GM23338 (cell line): ENCODE results near the gene PLPPR2. TPM values are rescaled to one million over a fixed set of nuclear protein-coding genes. Genes with fewer than 3 reads are reported as not detected.

ENCODE experiments used
- ATAC-seq: fragments of 200-7000 bp; cut with Tn5 transposase; 3 replicates; pipeline ENCODE4 v1.9.1; 2020
- DNase-seq: peaks from one replicate; pipeline ENCODE4 v3.0.0-alpha.2; 2015; ENCODE audit warnings: low spot score
- H2AFZ ChIP-seq: fragments of 200-600 bp; sonication (generic); 2 replicates; pipeline ENCODE4 v1.8.0; 2016; ENCODE audit warnings: antibody characterized with exemption, mild to moderate bottlenecking, moderate library complexity
- H3F3A ChIP-seq: fragments of 200-600 bp; sonication (generic); replicated peaks from 2 replicates; pipeline ENCODE4 v1.8.0; 2017; ENCODE audit warnings: antibody characterized with exemption, mixed run types, low read depth
- H3K27ac ChIP-seq: fragments of 200-600 bp; sonication (generic); 2 replicates; pipeline ENCODE4 v1.6.1; 2016; ENCODE audit warnings: low read depth
- H3K27me3 ChIP-seq: fragments of 200-600 bp; sonication (generic); 2 replicates; pipeline ENCODE4 v1.8.0; 2016; ENCODE audit warnings: mild to moderate bottlenecking, mixed run types, moderate library complexity; ENCODE audit not compliant: insufficient read depth
- H3K36me3 ChIP-seq: fragments of 200-600 bp; sonication (generic); 2 replicates; pipeline ENCODE4 v1.8.0; 2016; ENCODE audit warnings: mild to moderate bottlenecking; ENCODE audit not compliant: insufficient read depth
- H3K4me1 ChIP-seq: fragments of 200-600 bp; sonication (generic); 2 replicates; pipeline ENCODE4 v1.8.0; 2016; ENCODE audit warnings: mild to moderate bottlenecking, moderate library complexity; ENCODE audit not compliant: insufficient read depth
- H3K4me2 ChIP-seq: fragments of 200-600 bp; sonication (generic); 2 replicates; pipeline ENCODE4 v1.7.1; 2017; ENCODE audit warnings: mixed run types
- H3K4me3 ChIP-seq: fragments of 200-600 bp; sonication (generic); 2 replicates; pipeline ENCODE4 v1.6.1; 2016; ENCODE audit warnings: mixed run types
- H3K79me2 ChIP-seq: fragments of 200-600 bp; sonication (generic); replicated peaks from 2 replicates; pipeline ENCODE4 v1.8.0; 2017; ENCODE audit warnings: mild to moderate bottlenecking; ENCODE audit not compliant: insufficient read depth
- H3K9me2 ChIP-seq: fragments of 200-600 bp; sonication (generic); 2 replicates; pipeline ENCODE4 v1.8.0; 2017; ENCODE audit not compliant: insufficient read depth
- H4K20me1 ChIP-seq: fragments of 200-600 bp; sonication (generic); replicated peaks from 2 replicates; pipeline ENCODE4 v1.8.0; 2017; ENCODE audit warnings: mild to moderate bottlenecking; ENCODE audit not compliant: insufficient read depth
- H3K27ac Mint-ChIP-seq: 2 replicates; pipeline ENCODE4 v1.8.0; 2020; ENCODE audit warnings: inconsistent platforms, mild to moderate bottlenecking, moderate library complexity, mixed read lengths
- H3K27me3 Mint-ChIP-seq: 3 replicates; pipeline ENCODE4 v1.8.0; 2022; ENCODE audit warnings: low read depth, mild to moderate bottlenecking, moderate library complexity, mixed read lengths, inconsistent platforms; ENCODE audit not compliant: insufficient read depth, poor library complexity
- H3K36me3 Mint-ChIP-seq: 3 replicates; pipeline ENCODE4 v1.8.0; 2021; ENCODE audit warnings: low read depth, mild to moderate bottlenecking, inconsistent platforms, moderate library complexity, mixed read lengths
- H3K4me1 Mint-ChIP-seq: 3 replicates; pipeline ENCODE4 v1.8.0; 2020; ENCODE audit warnings: mild to moderate bottlenecking, inconsistent platforms, mixed read lengths
- H3K4me3 Mint-ChIP-seq: 3 replicates; pipeline ENCODE4 v1.8.0; 2021; ENCODE audit warnings: moderate library complexity, mild to moderate bottlenecking, inconsistent platforms, mixed read lengths
- H3K9me3 Mint-ChIP-seq: 3 replicates; pipeline ENCODE4 v1.8.0; 2020; ENCODE audit warnings: moderate library complexity, mild to moderate bottlenecking, inconsistent platforms, mixed read lengths
- CREB1 ChIP-seq: fragments of 250-450 bp; sonication (Bioruptor Pico); IDR thresholded peaks from 2 replicates; pipeline ENCODE4 v1.5.0; 2020; ENCODE audit warnings: low read depth, mild to moderate bottlenecking, moderate library complexity
- EZH2 ChIP-seq: fragments of 200-600 bp; sonication (generic); IDR thresholded peaks from one replicate; pipeline ENCODE4 v1.8.0; 2017; ENCODE audit warnings: antibody characterized with exemption, mild to moderate bottlenecking, low read depth; ENCODE audit not compliant: unreplicated experiment
- NANOG ChIP-seq: IDR thresholded peaks from 2 replicates; pipeline ENCODE4 v1.6.1; 2016; ENCODE audit warnings: antibody characterized with exemption, borderline replicate concordance
- ZNF114 ChIP-seq: fragments of 250-450 bp; sonication (Bioruptor Pico); IDR thresholded peaks from 2 replicates; pipeline ENCODE4 v1.5.0; 2020; ENCODE audit warnings: mild to moderate bottlenecking, moderate library complexity
- ZNF462 ChIP-seq: fragments of 250-450 bp; sonication (Bioruptor Pico); IDR thresholded peaks from 2 replicates; pipeline ENCODE4 v1.5.0; 2020; ENCODE audit warnings: mild to moderate bottlenecking, moderate library complexity
- polyA plus RNA-seq: library from polyadenylated mRNA; unstranded; fragments of >200 nt; fragmentation: Nextera tagmentation; extraction: Ambion mirVana; gene quantifications from 2 replicates; pipeline ENCODE4 v1.2.1, GENCODE V29; 2016
- total RNA-seq: library from RNA; depleted of rRNA; stranded (reverse); fragments of >200 nt; shearing (Covaris generic); gene quantifications from 2 replicates; pipeline ENCODE4 v1.2.3, GENCODE V29; 2014

PLPPR2 gene
- total and polyA plus RNA-seq, 2 experiments from 2014 or later: 9.0 to 12.0 TPM

- Mint-ChIP-seq H3K27ac (peak overlapping the region; percentile 45; the same call in 1 of the 2 replicates), H3K4me1 (peaks cover 15% of the 10 kb centered on the region), H3K4me3 (no peak overlapping the region), H3K36me3 (no peaks in the 10 kb centered on the region; the same call in 2 of the 3 replicates), H3K9me3 (no peaks in the 10 kb centered on the region), H3K27me3 (peaks cover 10% of the 10 kb centered on the region)
- Histone ChIP-seq H3K27me3 (no peaks in the 10 kb centered on the region), H3K4me2 (no peak overlapping the region), H3K79me2 (no peaks in the 10 kb centered on the region), H3K4me1 (no peaks in the 10 kb centered on the region; the same call in 1 of the 2 replicates), H3K9me2 (no peaks in the 10 kb centered on the region), H4K20me1 (no peaks in the 10 kb centered on the region), H3K4me3 (no peak overlapping the region), H3K36me3 (no peaks in the 10 kb centered on the region), H3F3A (no peaks in the 10 kb centered on the region; the same call in 1 of the 2 replicates), H2AFZ (no peak overlapping the region), H3K27ac (no peak overlapping the region)
- ATAC-seq (no peak), DNase-seq (no peak)
- TF ChIP-seq NANOG: no peak
- no peak for TF ChIP-seq EZH2
- no peak for TF ChIP-seq ZNF462 (CRISPR knock-in tag)
Observed at GRCh38 chr19:11324079-11324661, 31.1 kb upstream of the PLPPR2 start.

GRCh38 chr19:11324748-11325389 is 30.4 kb upstream of the PLPPR2 start:
- H3K27me3 ChIP-seq: no peaks in the 10 kb centered on the region
- Mint-ChIP-seq H3K9me3 (no peaks in the 10 kb centered on the region), H3K27me3 (peaks cover 10% of the 10 kb centered on the region), H3K4me3 (no peak overlapping the region), H3K36me3 (no peaks in the 10 kb centered on the region; the same call in 2 of the 3 replicates), H3K4me1 (peaks cover 15% of the 10 kb centered on the region), H3K27ac (peak overlapping the region; percentile 45)
- H3K4me1 ChIP-seq: no peaks in the 10 kb centered on the region; the same call in 1 of the 2 replicates
- H3K9me2 ChIP-seq: no peaks in the 10 kb centered on the region
- no peak overlapping the region for H3K27ac ChIP-seq
- DNase-seq (no peak), ATAC-seq (no peak)
- no peaks in the 10 kb centered on the region for H4K20me1 ChIP-seq
- no peaks in the 10 kb centered on the region for H3K36me3 ChIP-seq
- H3K4me3 ChIP-seq: no peak overlapping the region
- H3K79me2 ChIP-seq: no peaks in the 10 kb centered on the region
- no peaks in the 10 kb centered on the region; the same call in 1 of the 2 replicates for H3F3A ChIP-seq
- no peak overlapping the region for H3K4me2 ChIP-seq
- no peak overlapping the region for H2AFZ ChIP-seq
- TF ChIP-seq EZH2 (no peak), ZNF114 (CRISPR knock-in tag) (no peak), CREB1 (CRISPR knock-in tag) (no peak)
